ENCODE results near the gene GALNT7.

- TF ChIP-seq CTCF (IDR thresholded peaks at IDR 0.05) (no peak), POLR2A (IDR thresholded peaks at IDR 0.05) (no peak), EP300 (IDR thresholded peaks at IDR 0.05) (no peak)
Measured at GRCh38 chr4:173280998-173281397, 112.4 kb downstream of the GALNT7 start.

Data from tibial nerve (tissue), 4 donors.